H9 (cell line): ENCODE measurements around the gene BRWD1. TPM values are rescaled to one million over a fixed set of nuclear protein-coding genes. Genes with fewer than 3 reads are reported as not detected.
"Not testable (repeated sequence)": the region's sequence is repeated elsewhere in the genome, so short reads cannot be mapped to it uniquely, and the experiment has no call there.

Experiments
- DNase-seq: peaks from one replicate; pipeline ENCODE4 v3.0.0-alpha.2; 2017
- H2AFZ ChIP-seq: one replicate; pipeline ENCODE4 v1.6.1; 2013; ENCODE audit warnings: mild to moderate bottlenecking, low read length, control low read depth, moderate library complexity
- H2AK5ac ChIP-seq: 2 replicates; pipeline ENCODE4 v1.6.1; 2013; ENCODE audit warnings: low read length, control low read depth, mixed read lengths; ENCODE audit not compliant: insufficient read length
- H2BK120ac ChIP-seq: one replicate; pipeline ENCODE4 v1.6.1; 2013; ENCODE audit warnings: low read depth, mild to moderate bottlenecking, low read length, control low read depth, inconsistent platforms; ENCODE audit not compliant: poor library complexity, severe bottlenecking
- H2BK12ac ChIP-seq: 2 replicates; pipeline ENCODE4 v1.6.1; 2013; ENCODE audit warnings: low read length, control low read depth, mixed read lengths, low read depth; ENCODE audit not compliant: insufficient read length
- H2BK15ac ChIP-seq: 2 replicates; pipeline ENCODE4 v1.6.1; 2013; ENCODE audit warnings: low read depth, low read length, control low read depth
- H2BK20ac ChIP-seq: one replicate; pipeline ENCODE4 v1.6.1; 2013; ENCODE audit warnings: low read depth, mild to moderate bottlenecking, low read length, control low read depth, inconsistent platforms; ENCODE audit not compliant: poor library complexity, severe bottlenecking
- H2BK5ac ChIP-seq: 2 replicates; pipeline ENCODE4 v1.6.1; 2013; ENCODE audit warnings: low read length, control low read depth, mixed read lengths; ENCODE audit not compliant: insufficient read length
- H3K14ac ChIP-seq: 2 replicates; pipeline ENCODE4 v1.6.1; 2013; ENCODE audit warnings: low read length, control low read depth; ENCODE audit not compliant: insufficient read depth
- H3K18ac ChIP-seq: 2 replicates; pipeline ENCODE4 v1.6.1; 2013; ENCODE audit warnings: low read depth, mild to moderate bottlenecking, mixed read lengths, low read length, control low read depth; ENCODE audit not compliant: insufficient read length
- H3K23ac ChIP-seq: 2 replicates; pipeline ENCODE4 v1.6.1; 2013; ENCODE audit warnings: low read length, control low read depth, mixed read lengths, low read depth; ENCODE audit not compliant: insufficient read length
- H3K23me2 ChIP-seq: 2 replicates; pipeline ENCODE4 v1.6.1; 2013; ENCODE audit warnings: low read depth, mild to moderate bottlenecking, mixed read lengths, low read length, control low read depth; ENCODE audit not compliant: insufficient read length, poor library complexity, severe bottlenecking
- H3K27ac ChIP-seq: 2 replicates; pipeline ENCODE4 v1.5.1; 2013; ENCODE audit warnings: low read length, control low read depth, mixed read lengths, low read depth; ENCODE audit not compliant: insufficient read length
- H3K27me3 ChIP-seq: 2 replicates; pipeline ENCODE4 v1.6.1; 2013; ENCODE audit warnings: low read length, control low read depth, inconsistent platforms; ENCODE audit not compliant: insufficient read depth
- H3K4ac ChIP-seq: 2 replicates; pipeline ENCODE4 v1.6.1; 2013; ENCODE audit warnings: low read depth, mild to moderate bottlenecking, control low read depth, inconsistent platforms, low read length, moderate library complexity
- H3K4me1 ChIP-seq: 2 replicates; pipeline ENCODE4 v1.6.1; 2013; ENCODE audit warnings: low read length, control low read depth, inconsistent platforms; ENCODE audit not compliant: insufficient read depth
- H3K4me2 ChIP-seq: 2 replicates; pipeline ENCODE4 v1.6.1; 2013; ENCODE audit warnings: low read length, control low read depth, mixed read lengths; ENCODE audit not compliant: insufficient read length, insufficient read depth
- H3K56ac ChIP-seq: 2 replicates; pipeline ENCODE4 v1.6.1; 2013; ENCODE audit warnings: low read depth, mild to moderate bottlenecking, mixed read lengths, low read length, control low read depth; ENCODE audit not compliant: insufficient read length
- H3K79me1 ChIP-seq: 2 replicates; pipeline ENCODE4 v1.6.1; 2013; ENCODE audit warnings: low read depth, mild to moderate bottlenecking, moderate library complexity, low read length, control low read depth, inconsistent platforms; ENCODE audit not compliant: insufficient read depth, poor library complexity, severe bottlenecking
- H3K79me2 ChIP-seq: 2 replicates; pipeline ENCODE4 v1.6.1; 2013; ENCODE audit warnings: low read length, control low read depth, inconsistent platforms; ENCODE audit not compliant: insufficient read depth
- H3K9ac ChIP-seq: 2 replicates; pipeline ENCODE4 v1.6.1; 2013; ENCODE audit warnings: low read length, control low read depth, mixed read lengths; ENCODE audit not compliant: insufficient read length; ENCODE audit errors: extremely low read depth
- H3K9me3 ChIP-seq: one replicate; pipeline ENCODE4 v1.6.1; 2013; ENCODE audit warnings: low read depth, low read length, inconsistent platforms; ENCODE audit not compliant: control insufficient read depth
- H3T11ph ChIP-seq: one replicate; pipeline ENCODE4 v1.6.1; 2013; ENCODE audit warnings: mild to moderate bottlenecking, low read length, control low read depth, inconsistent platforms
- H4K20me1 ChIP-seq: one replicate; pipeline ENCODE4 v1.6.1; 2013; ENCODE audit not compliant: control insufficient read depth, insufficient read length, insufficient read depth
- H4K5ac ChIP-seq: 2 replicates; pipeline ENCODE4 v1.6.1; 2013; ENCODE audit warnings: low read depth, mild to moderate bottlenecking, mixed read lengths, low read length, control low read depth; ENCODE audit not compliant: insufficient read length
- H4K8ac ChIP-seq: replicated peaks from 2 replicates; pipeline ENCODE4 v1.6.1; 2013; ENCODE audit warnings: low read length, control low read depth, mixed read lengths, low read depth; ENCODE audit not compliant: insufficient read length
- H4K91ac ChIP-seq: 2 replicates; pipeline ENCODE4 v1.6.1; 2013; ENCODE audit warnings: low read depth, mild to moderate bottlenecking, moderate library complexity, mixed read lengths, low read length, control low read depth; ENCODE audit not compliant: insufficient read length
- H3K27ac Mint-ChIP-seq, 3 experiments: 2 replicates in 2 of 3; 3 replicates in 1 of 3; pipeline ENCODE4 v1.8.0; 2020 to 2021; ENCODE audit warnings: mixed read lengths in 3 of 3, mild to moderate bottlenecking in 1 of 3, moderate library complexity in 1 of 3
- H3K27me3 Mint-ChIP-seq: 2 replicates; pipeline ENCODE4 v1.8.0; 2021; ENCODE audit warnings: low read depth, mild to moderate bottlenecking, moderate library complexity, mixed read lengths
- H3K36me3 Mint-ChIP-seq, 3 experiments: 2 replicates in 2 of 3; 3 replicates in 1 of 3; pipeline ENCODE4 v1.8.0; 2020 to 2021; ENCODE audit warnings: low read depth in 3 of 3, mixed read lengths in 3 of 3; ENCODE audit not compliant: insufficient read depth in 1 of 3
- H3K4me1 Mint-ChIP-seq, 2 experiments: 2 replicates each; pipeline ENCODE4 v1.8.0; 2020; ENCODE audit warnings: mixed read lengths in 2 of 2
- H3K4me3 Mint-ChIP-seq, 2 experiments: 2 replicates in 1 of 2; 3 replicates in 1 of 2; pipeline ENCODE4 v1.8.0; 2020 to 2021; ENCODE audit warnings: mild to moderate bottlenecking in 2 of 2, mixed read lengths in 2 of 2, moderate library complexity in 1 of 2
- H3K9me3 Mint-ChIP-seq, 2 experiments: 2 replicates in 1 of 2; 3 replicates in 1 of 2; pipeline ENCODE4 v1.8.0; 2020; ENCODE audit warnings: mild to moderate bottlenecking in 2 of 2, mixed read lengths in 2 of 2, moderate library complexity in 1 of 2
- WGBS: extraction: QIAGEN DNeasy Blood & Tissue Kit; methylation state at CpG from one replicate; pipeline ENCODE4 v1.1.7; 2013; ENCODE audit warnings: missing lambda C conversion rate, low lambda C conversion rate, mixed read lengths; ENCODE audit not compliant: insufficient read length; ENCODE audit errors: extremely low coverage; 5-methylcytosine and 5-hydroxymethylcytosine counted together
- total RNA-seq: library from RNA; stranded (reverse); gene quantifications from 2 replicates; pipeline ENCODE4 v1.2.1, GENCODE V29; 2021
- TF ChIP-seq, protein P1 (sequence below): fragments of 200-600 bp; sonication (generic); conservative IDR thresholded peaks from 3 replicates; pipeline ENCODE4 v1.8.0; 2021; ENCODE audit warnings: antibody characterized with exemption, mild to moderate bottlenecking

Gene BRWD1
- total RNA-seq, 1 experiment from 2014 or later: 48.4 TPM

- Histone ChIP-seq H3K9ac (no peak overlapping the region), H2BK5ac (no peak overlapping the region), H3K79me1 (no peaks in the 10 kb centered on the region), H3K27me3 (no peaks in the 10 kb centered on the region), H2BK20ac (no peak overlapping the region), H2BK12ac (no peak overlapping the region), H3K18ac (no peak overlapping the region), H3K4me2 (no peak overlapping the region), H2AK5ac (no peak overlapping the region), H4K8ac (no peak overlapping the region), H3K9me3 (no peaks in the 10 kb centered on the region), H3K23ac (no peak overlapping the region), H3K14ac (no peak overlapping the region), H2BK120ac (no peak overlapping the region), H3K27ac (no peak overlapping the region), H4K5ac (no peak overlapping the region), H3K4ac (no peak overlapping the region), H4K20me1 (no peaks in the 10 kb centered on the region), H3T11ph (no peak overlapping the region), H2AFZ (no peak overlapping the region), H3K4me1 (no peaks in the 10 kb centered on the region), H2BK15ac (no peak overlapping the region), H3K56ac (no peak overlapping the region), H3K79me2 (no peaks in the 10 kb centered on the region), H3K23me2 (no peaks in the 10 kb centered on the region), H4K91ac (no peak overlapping the region)
- Mint-ChIP-seq H3K36me3 (peaks cover 9 to 67% (median 52%) of the 10 kb centered on the region in 3 experiments; a peak in 5 of 7 replicates), H3K4me1 (no peaks in the 10 kb centered on the region), H3K9me3 (no peaks in the 10 kb centered on the region), H3K27me3 (no peaks in the 10 kb centered on the region), H3K27ac (0 out of 7 replicates have a peak overlapping the region, but pooled peaks of 1 of the 3 experiments have one; percentile 48), H3K4me3 (no peak overlapping the region)
- TF ChIP-seq, protein P1, sequence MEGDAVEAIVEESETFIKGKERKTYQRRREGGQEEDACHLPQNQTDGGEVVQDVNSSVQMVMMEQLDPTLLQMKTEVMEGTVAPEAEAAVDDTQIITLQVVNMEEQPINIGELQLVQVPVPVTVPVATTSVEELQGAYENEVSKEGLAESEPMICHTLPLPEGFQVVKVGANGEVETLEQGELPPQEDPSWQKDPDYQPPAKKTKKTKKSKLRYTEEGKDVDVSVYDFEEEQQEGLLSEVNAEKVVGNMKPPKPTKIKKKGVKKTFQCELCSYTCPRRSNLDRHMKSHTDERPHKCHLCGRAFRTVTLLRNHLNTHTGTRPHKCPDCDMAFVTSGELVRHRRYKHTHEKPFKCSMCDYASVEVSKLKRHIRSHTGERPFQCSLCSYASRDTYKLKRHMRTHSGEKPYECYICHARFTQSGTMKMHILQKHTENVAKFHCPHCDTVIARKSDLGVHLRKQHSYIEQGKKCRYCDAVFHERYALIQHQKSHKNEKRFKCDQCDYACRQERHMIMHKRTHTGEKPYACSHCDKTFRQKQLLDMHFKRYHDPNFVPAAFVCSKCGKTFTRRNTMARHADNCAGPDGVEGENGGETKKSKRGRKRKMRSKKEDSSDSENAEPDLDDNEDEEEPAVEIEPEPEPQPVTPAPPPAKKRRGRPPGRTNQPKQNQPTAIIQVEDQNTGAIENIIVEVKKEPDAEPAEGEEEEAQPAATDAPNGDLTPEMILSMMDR: no peak
- WGBS: no CpG with 5 or more reads among the region's 7 CpGs
- DNase-seq: no peak
Measured at GRCh38 chr21:39221282-39221996, 92.0 kb downstream of the BRWD1 start.

DNA sequence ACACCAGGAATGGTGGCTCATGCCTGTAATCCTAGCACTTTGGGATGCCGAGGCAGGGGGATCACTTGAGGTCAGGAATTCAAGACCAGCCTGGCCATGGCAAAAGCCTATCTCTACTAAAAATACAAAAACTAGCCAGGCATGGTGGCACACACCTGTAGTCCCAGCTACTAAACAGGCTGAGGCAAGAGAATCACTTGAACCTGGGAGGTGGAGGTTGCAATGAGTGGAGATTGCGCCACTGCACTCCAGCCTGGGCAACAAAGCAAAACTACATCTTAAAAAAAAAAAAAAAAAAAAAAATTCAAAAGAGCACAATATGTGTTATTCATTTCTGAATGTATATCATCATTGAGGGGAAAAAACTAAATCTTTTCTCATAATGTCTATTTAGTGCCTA lies 92.6 kb downstream of the BRWD1 start:
- not testable (repeated sequence) for H2BK120ac ChIP-seq, H3K9me3 Mint-ChIP-seq, H3K18ac ChIP-seq, H3K27me3 Mint-ChIP-seq, H3K79me1 ChIP-seq, H3K23me2 ChIP-seq, H3K4me2 ChIP-seq, H4K5ac ChIP-seq, H4K8ac ChIP-seq, H3K23ac ChIP-seq, H2AFZ ChIP-seq, H3K9me3 ChIP-seq, H3K27me3 ChIP-seq, H2BK15ac ChIP-seq, H2BK12ac ChIP-seq, DNase-seq, H2BK20ac ChIP-seq, H3K56ac ChIP-seq, H3K4ac ChIP-seq, H3K9ac ChIP-seq, H3T11ph ChIP-seq, H3K27ac ChIP-seq, H4K91ac ChIP-seq, H3K14ac ChIP-seq, H3K4me3 Mint-ChIP-seq, H2AK5ac ChIP-seq, H3K79me2 ChIP-seq, H3K4me1 Mint-ChIP-seq, H4K20me1 ChIP-seq, H3K4me1 ChIP-seq, H2BK5ac ChIP-seq, H3K27ac Mint-ChIP-seq
- H3K36me3 Mint-ChIP-seq: peaks cover 9 to 64% (median 53%) of the 10 kb centered on the region in 3 experiments; a peak in 5 of 7 replicates
- no CpG with 5 or more reads among the region's 2 CpGs for WGBS
